Measurements from ENCODE around the gene RAB21. TPM values are rescaled to one million over a fixed set of nuclear protein-coding genes. Genes with fewer than 3 reads are reported as not detected.

The RAB21 gene
- total and polyA plus RNA-seq, 8 donors: 45.8 to 77.7 (median 57.7) TPM

GRCh38 chr12:71742998-71743397 lies 11.7 kb upstream of the RAB21 start:
- H3K36me3 ChIP-seq: no peaks in the 10 kb centered on the region
- no peak overlapping the region for H3K27ac ChIP-seq
- H3K4me3 ChIP-seq: no peak overlapping the region
- no peak for TF ChIP-seq CTCF (IDR thresholded peaks at IDR 0.05)
- H3K9me3 ChIP-seq: no peaks in the 10 kb centered on the region
- peaks cover 0 to 3% of the 10 kb centered on the region in 2 donors for H3K4me1 ChIP-seq
- no peak for ATAC-seq
- intact Hi-C loops (cut with DNase I): loop anchor here in 1 of 2 donors (10.0 kb wide), 1 partner anchor 328 kb away; no protein-coding TSS in a partner anchor
- DNase-seq: no peak
- no peaks in the 10 kb centered on the region for H3K27me3 ChIP-seq

- H3K4me3 ChIP-seq: no peak overlapping the region
- H3K27ac ChIP-seq: no peak overlapping the region
- H3K4me1 ChIP-seq: peaks cover 0 to 3% of the 10 kb centered on the region in 2 donors
- intact Hi-C loops (cut with DNase I): loop anchor here in 1 of 2 donors (10.0 kb wide), 1 partner anchor 330 kb away; no protein-coding TSS in a partner anchor
- no peak for TF ChIP-seq CTCF (IDR thresholded peaks at IDR 0.05)
- no peaks in the 10 kb centered on the region for H3K9me3 ChIP-seq
- DNase-seq (no peak), ATAC-seq (no peak)
- H3K36me3 ChIP-seq: no peaks in the 10 kb centered on the region
- no peaks in the 10 kb centered on the region for H3K27me3 ChIP-seq
These were observed 10.0 kb upstream of the RAB21 start for GRCh38 chr12:71744522-71745300.

- Histone ChIP-seq H3K36me3 (no peaks in the 10 kb centered on the region), H3K4me3 (no peak overlapping the region), H3K27ac (no peak overlapping the region), H3K4me1 (peaks cover 0 to 3% of the 10 kb centered on the region in 2 donors), H3K9me3 (no peaks in the 10 kb centered on the region), H3K27me3 (peaks cover 0 to 8% of the 10 kb centered on the region in 2 donors)
- peak; percentile 59 to 67 for TF ChIP-seq CTCF (IDR thresholded peaks at IDR 0.05)
- intact Hi-C loops (cut with DNase I): loop anchor here in 1 of 2 donors (10.0 kb wide), 1 partner anchor 332 kb away; no protein-coding TSS in a partner anchor
- peak; percentile 98 for ATAC-seq
- peak in 2 of 4 donors; percentile 51 to 71 for DNase-seq
These were observed 7.6 kb upstream of the RAB21 start for GRCh38 chr12:71746974-71747611.

GRCh38 chr12:71748081-71748850 lies 6.4 kb upstream of the RAB21 start:
- Histone ChIP-seq H3K4me1 (peaks cover 0 to 3% of the 10 kb centered on the region in 2 donors), H3K9me3 (no peaks in the 10 kb centered on the region), H3K27ac (no peak overlapping the region), H3K27me3 (peaks cover 0 to 8% of the 10 kb centered on the region in 2 donors), H3K36me3 (no peaks in the 10 kb centered on the region), H3K4me3 (no peak overlapping the region)
- intact Hi-C loops (cut with DNase I): loop anchor here in 1 of 2 donors (10.0 kb wide), 1 partner anchor 333 kb away; no protein-coding TSS in a partner anchor
- no peak for TF ChIP-seq CTCF (IDR thresholded peaks at IDR 0.05)
- DNase-seq (no peak), ATAC-seq (no peak)

All from left lung (tissue), 10 donors.